ENCODE results near the gene RPL35A.

- TF ChIP-seq SIN3A (IDR thresholded peaks at IDR 0.05; ENCODE audit: borderline replicate concordance, insufficient read depth, low read length), result no peak
- no peak for TF ChIP-seq TAF1 (IDR thresholded peaks at IDR 0.05; ENCODE audit: borderline replicate concordance, insufficient read depth, low read length)
- TF ChIP-seq FOXP2 (optimal IDR thresholded peaks at IDR 0.05; ENCODE audit: borderline replicate concordance, extremely low read depth, extremely low read length, insufficient read depth), result no peak
- TF ChIP-seq POLR2AphosphoS5 (IDR thresholded peaks at IDR 0.05; ENCODE audit: low read depth, low read length), result no peak
- no peak for TF ChIP-seq REST (IDR thresholded peaks at IDR 0.05; ENCODE audit: insufficient read depth in 1 of 2, low read depth in 2 of 2, low read length in 2 of 2)
Observed at GRCh38 chr3:197959500-197959890, 9.5 kb downstream of the RPL35A start.
